Measurements from ENCODE around the gene TYMS. TPM values are rescaled to one million over a fixed set of nuclear protein-coding genes. Genes with fewer than 3 reads are reported as not detected.

The TYMS gene
- total and polyA plus RNA-seq, 3 donors from 2014 or later = 22.7 to 136 (median 24.4) TPM

DNA sequence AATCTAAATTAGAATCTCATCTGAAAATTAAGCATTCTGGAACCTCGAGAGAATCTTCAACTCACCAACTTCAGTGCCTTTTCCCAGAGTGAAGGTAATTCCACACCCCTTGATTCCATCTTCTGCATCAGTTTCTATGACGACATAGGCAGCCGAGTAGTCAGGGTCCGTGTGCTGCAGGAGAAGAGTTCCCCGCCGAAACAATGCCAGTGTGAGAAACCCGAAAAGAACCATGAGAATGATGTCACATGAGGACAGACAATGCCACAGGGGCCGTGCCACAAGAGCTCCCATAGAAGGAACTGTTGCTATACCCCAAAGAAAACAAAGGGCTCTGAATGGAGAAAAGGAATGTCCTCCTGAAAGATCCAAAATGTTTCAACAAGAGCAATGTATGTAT is 49.0 kb downstream of the TYMS start:
- Histone ChIP-seq H3K27me3 (no peaks in the 10 kb centered on the region), H3K4me1 (peaks cover 6% of the 10 kb centered on the region), H3K4me3 (no peak overlapping the region), H3K27ac (no peak overlapping the region), H3K36me3 (ENCODE audit: low read depth, missing control alignments) (no peaks in the 10 kb centered on the region), H3K9me3 (no peaks in the 10 kb centered on the region)
- WGBS, 2 donors = 83 to 90% methylated on average over 8 of the region's 8 CpGs
- intact Hi-C loops (cut with DNase I; ENCODE audit: low total_unique reads) = no loop called here
- no peak for DNase-seq
- no peak for TF ChIP-seq POLR2A (IDR thresholded peaks at IDR 0.05)
- TF ChIP-seq, protein P1, sequence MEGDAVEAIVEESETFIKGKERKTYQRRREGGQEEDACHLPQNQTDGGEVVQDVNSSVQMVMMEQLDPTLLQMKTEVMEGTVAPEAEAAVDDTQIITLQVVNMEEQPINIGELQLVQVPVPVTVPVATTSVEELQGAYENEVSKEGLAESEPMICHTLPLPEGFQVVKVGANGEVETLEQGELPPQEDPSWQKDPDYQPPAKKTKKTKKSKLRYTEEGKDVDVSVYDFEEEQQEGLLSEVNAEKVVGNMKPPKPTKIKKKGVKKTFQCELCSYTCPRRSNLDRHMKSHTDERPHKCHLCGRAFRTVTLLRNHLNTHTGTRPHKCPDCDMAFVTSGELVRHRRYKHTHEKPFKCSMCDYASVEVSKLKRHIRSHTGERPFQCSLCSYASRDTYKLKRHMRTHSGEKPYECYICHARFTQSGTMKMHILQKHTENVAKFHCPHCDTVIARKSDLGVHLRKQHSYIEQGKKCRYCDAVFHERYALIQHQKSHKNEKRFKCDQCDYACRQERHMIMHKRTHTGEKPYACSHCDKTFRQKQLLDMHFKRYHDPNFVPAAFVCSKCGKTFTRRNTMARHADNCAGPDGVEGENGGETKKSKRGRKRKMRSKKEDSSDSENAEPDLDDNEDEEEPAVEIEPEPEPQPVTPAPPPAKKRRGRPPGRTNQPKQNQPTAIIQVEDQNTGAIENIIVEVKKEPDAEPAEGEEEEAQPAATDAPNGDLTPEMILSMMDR (IDR thresholded peaks at IDR 0.05) = no peak

DNA sequence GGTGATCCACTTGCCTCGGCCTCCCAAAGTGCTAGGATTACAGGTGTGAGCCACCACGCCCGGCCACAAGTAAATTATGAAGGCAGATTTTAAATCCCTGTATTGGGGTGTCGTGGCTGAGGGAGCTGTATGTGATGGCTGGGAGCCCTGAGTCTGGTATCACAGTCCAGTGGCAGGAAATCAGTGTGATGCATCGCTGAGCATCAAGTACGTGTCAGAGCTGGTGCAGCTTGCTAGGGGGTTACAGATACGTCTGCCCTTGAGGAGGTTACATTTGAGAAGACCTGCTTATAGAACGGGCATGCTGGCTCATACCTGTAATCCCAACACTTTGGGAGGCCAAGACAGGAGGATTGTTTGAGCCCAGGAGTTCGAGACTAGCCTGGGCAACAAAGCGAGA is 50.6 kb downstream of the TYMS start:
- Histone ChIP-seq H3K36me3 (ENCODE audit: low read depth, missing control alignments) (no peaks in the 10 kb centered on the region), H3K27me3 (no peaks in the 10 kb centered on the region), H3K4me3 (no peak overlapping the region), H3K4me1 (peaks cover 6% of the 10 kb centered on the region), H3K27ac (no peak overlapping the region), H3K9me3 (no peaks in the 10 kb centered on the region)
- no peak for DNase-seq
- 92% methylated on average over 10 of the region's 10 CpGs for WGBS, 2 donors
- intact Hi-C loops (cut with DNase I; ENCODE audit: low total_unique reads) = no loop called here
- TF ChIP-seq, protein P1 (IDR thresholded peaks at IDR 0.05) = no peak
- TF ChIP-seq POLR2A (IDR thresholded peaks at IDR 0.05) = no peak

DNA sequence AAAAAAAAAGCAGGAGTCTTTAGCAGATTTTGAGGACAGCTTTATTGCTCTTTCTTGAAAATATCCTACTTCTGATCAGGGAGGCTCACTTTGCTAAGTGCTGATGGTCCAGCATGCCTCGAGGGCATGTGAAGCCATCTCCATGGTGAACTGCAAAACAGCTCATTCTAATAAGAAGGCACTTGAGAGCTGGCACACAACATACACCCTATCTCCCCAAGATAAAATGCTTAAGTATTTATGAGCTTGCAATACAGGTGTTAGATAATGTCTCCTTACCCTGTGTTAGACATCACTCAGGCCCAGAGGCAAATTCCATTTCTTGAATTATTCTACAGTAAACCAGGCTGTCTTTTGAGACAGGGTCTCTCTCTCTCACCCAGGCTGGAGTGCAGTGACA is 52.3 kb downstream of the TYMS start:
- Histone ChIP-seq H3K27ac (no peak overlapping the region), H3K4me1 (peaks cover 6% of the 10 kb centered on the region), H3K27me3 (no peaks in the 10 kb centered on the region), H3K4me3 (no peak overlapping the region), H3K36me3 (ENCODE audit: low read depth, missing control alignments) (no peaks in the 10 kb centered on the region), H3K9me3 (no peaks in the 10 kb centered on the region)
- WGBS, 2 donors = 65 to 73% methylated on average over 1 of the region's 1 CpG
- no peak for DNase-seq
- intact Hi-C loops (cut with DNase I; ENCODE audit: low total_unique reads) = no loop called here
- TF ChIP-seq POLR2A (IDR thresholded peaks at IDR 0.05) = no peak
- TF ChIP-seq, protein P1 (IDR thresholded peaks at IDR 0.05) = no peak

DNA sequence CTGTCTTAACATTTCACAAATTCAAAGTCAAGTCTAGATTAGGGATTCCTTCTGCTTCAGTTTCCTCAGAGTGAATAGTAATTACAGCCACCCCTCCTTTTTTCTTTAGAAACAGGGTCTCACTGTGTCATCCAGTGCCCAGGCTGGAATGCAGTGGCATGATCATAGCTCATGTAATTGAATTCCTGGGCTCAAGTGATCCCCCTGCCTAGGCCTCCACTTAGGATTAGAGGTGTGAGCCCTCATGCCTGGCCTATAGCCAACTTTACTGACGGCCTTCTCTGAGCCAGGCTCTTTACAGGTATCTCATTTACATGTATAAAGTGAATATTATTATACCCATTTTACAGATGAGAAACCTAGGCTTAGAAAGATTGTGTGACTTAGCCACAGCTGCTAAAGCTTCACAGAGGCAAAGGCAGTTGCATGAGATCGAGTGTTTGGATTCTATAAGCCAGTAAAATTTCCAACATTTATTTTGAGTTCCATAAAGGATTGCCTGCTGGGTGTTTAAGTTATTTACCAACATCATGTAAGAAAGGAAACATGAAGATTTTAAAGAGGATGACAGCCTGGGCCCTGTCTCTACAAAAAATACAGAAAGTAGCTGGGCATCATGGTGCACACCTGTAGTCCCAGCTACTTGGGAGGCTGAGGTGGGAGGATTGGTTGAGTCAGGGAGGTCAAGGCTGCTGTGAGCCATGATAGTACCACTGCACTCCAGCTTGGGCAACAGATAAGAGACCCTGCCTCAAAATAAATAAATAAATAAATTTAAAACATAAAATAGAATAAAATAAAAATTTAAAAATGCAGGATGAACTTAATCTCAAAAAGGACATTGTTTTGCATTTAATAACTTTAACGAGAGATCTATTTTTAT is 53.2 kb downstream of the TYMS start:
- Histone ChIP-seq H3K9me3 (no peaks in the 10 kb centered on the region), H3K27me3 (no peaks in the 10 kb centered on the region), H3K36me3 (ENCODE audit: low read depth, missing control alignments) (no peaks in the 10 kb centered on the region), H3K27ac (no peak overlapping the region), H3K4me3 (peak overlapping the region; percentile 65 to 83), H3K4me1 (peaks cover 6% of the 10 kb centered on the region)
- TF ChIP-seq, protein P1 (IDR thresholded peaks at IDR 0.05) = no peak
- TF ChIP-seq POLR2A (IDR thresholded peaks at IDR 0.05) = no peak
- intact Hi-C loops (cut with DNase I; ENCODE audit: low total_unique reads) = no loop called here
- DNase-seq = no peak
- 52 to 60% methylated on average over 3 of the region's 3 CpGs for WGBS, 2 donors

DNA sequence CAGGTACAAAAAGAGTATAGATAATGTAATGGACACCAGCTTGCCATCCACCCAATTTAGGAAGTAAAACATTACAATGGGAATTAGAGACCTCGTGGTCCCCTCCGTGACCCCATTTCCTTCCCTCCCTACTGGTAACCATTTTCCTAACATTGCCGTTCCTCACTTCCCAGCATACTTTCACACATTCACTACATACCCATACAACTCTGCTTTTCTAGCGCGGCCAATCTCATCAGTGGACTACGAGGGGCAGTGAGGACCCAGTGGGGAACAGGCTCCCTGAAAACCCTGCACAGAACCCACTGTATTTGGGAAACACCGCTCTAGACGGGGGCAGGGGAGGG is 53.8 kb downstream of the TYMS start:
- WGBS, 2 donors = 4 to 5% methylated on average over 8 of the region's 8 CpGs
- peaks cover 6% of the 10 kb centered on the region for H3K4me1 ChIP-seq
- intact Hi-C loops (cut with DNase I; ENCODE audit: low total_unique reads) = no loop called here
- no peaks in the 10 kb centered on the region for H3K9me3 ChIP-seq
- H3K27ac ChIP-seq = peak overlapping the region; percentile 82 to 87
- DNase-seq = no peak
- H3K4me3 ChIP-seq = peak overlapping the region; percentile 65 to 83
- no peaks in the 10 kb centered on the region for H3K27me3 ChIP-seq
- TF ChIP-seq, protein P1 (IDR thresholded peaks at IDR 0.05) = no peak
- no peak for TF ChIP-seq POLR2A (IDR thresholded peaks at IDR 0.05)
- no peaks in the 10 kb centered on the region for H3K36me3 ChIP-seq (ENCODE audit: low read depth, missing control alignments)
